Astrocyte (in vitro differentiated cells and primary cell): Measurements from ENCODE around the gene SND1. TPM values are rescaled to one million over a fixed set of nuclear protein-coding genes. Genes with fewer than 3 reads are reported as not detected.

Experiments used
- DNase-seq: peaks from one replicate; pipeline ENCODE4 v3.0.0-alpha.2; 2010; ENCODE audit warnings: low read depth
- FAIRE-seq: peaks from 2 replicates; lab custom pipeline; 2011; peaks lifted over from hg19 to GRCh38; lab: Jason Lieb, UNC
- H2AFZ ChIP-seq: 2 replicates; pipeline ENCODE4 v1.6.0; 2012; ENCODE audit warnings: low read depth, low read length, inconsistent platforms
- H3K27ac ChIP-seq: 2 replicates; pipeline ENCODE4 v1.5.1; 2011; ENCODE audit warnings: low read depth, low read length, inconsistent platforms
- H3K27me3 ChIP-seq: 2 replicates; pipeline ENCODE4 v1.6.0; 2011; ENCODE audit warnings: low read length, inconsistent platforms; ENCODE audit not compliant: insufficient read depth
- H3K36me3 ChIP-seq: 2 replicates; pipeline ENCODE4 v1.5.1; 2011; ENCODE audit warnings: low read length, inconsistent platforms; ENCODE audit not compliant: insufficient read depth
- H3K4me1 ChIP-seq: 2 replicates; pipeline ENCODE4 v1.5.1; 2011; ENCODE audit warnings: low read length, inconsistent platforms; ENCODE audit not compliant: insufficient read depth
- H3K4me2 ChIP-seq: 2 replicates; pipeline ENCODE4 v1.6.0; 2012; ENCODE audit warnings: low read length, inconsistent platforms
- H3K4me3 ChIP-seq: 2 replicates; pipeline ENCODE4 v1.5.1; 2011; ENCODE audit warnings: low read depth, mild to moderate bottlenecking, low read length, inconsistent platforms; ENCODE audit not compliant: insufficient read depth
- H3K79me2 ChIP-seq: 2 replicates; pipeline ENCODE4 v1.6.0; 2012; ENCODE audit warnings: mild to moderate bottlenecking, low read length, inconsistent platforms; ENCODE audit not compliant: insufficient read depth
- H3K9ac ChIP-seq: 2 replicates; pipeline ENCODE4 v1.6.0; 2012; ENCODE audit warnings: mild to moderate bottlenecking, low read length, inconsistent platforms
- H3K9me3 ChIP-seq: 2 replicates; pipeline ENCODE4 v1.5.1; 2012; ENCODE audit warnings: low read depth, mild to moderate bottlenecking, low read length, inconsistent platforms; ENCODE audit not compliant: insufficient read depth
- H4K20me1 ChIP-seq: 2 replicates; pipeline ENCODE4 v1.6.0; 2012; ENCODE audit warnings: low read length, inconsistent platforms; ENCODE audit not compliant: insufficient read depth
- H3K27ac Mint-ChIP-seq: one replicate; pipeline ENCODE4 v1.8.0; 2021; ENCODE audit warnings: mild to moderate bottlenecking, mixed read lengths; ENCODE audit not compliant: unreplicated experiment
- H3K27me3 Mint-ChIP-seq: one replicate; pipeline ENCODE4 v1.8.0; 2021; ENCODE audit warnings: low read depth, mixed read lengths; ENCODE audit not compliant: unreplicated experiment
- H3K36me3 Mint-ChIP-seq: one replicate; pipeline ENCODE4 v1.8.0; 2021; ENCODE audit warnings: low read depth, mixed read lengths; ENCODE audit not compliant: unreplicated experiment
- H3K4me1 Mint-ChIP-seq: one replicate; pipeline ENCODE4 v1.8.0; 2021; ENCODE audit warnings: low read depth, mixed read lengths; ENCODE audit not compliant: unreplicated experiment
- H3K4me3 Mint-ChIP-seq: one replicate; pipeline ENCODE4 v1.8.0; 2021; ENCODE audit warnings: mild to moderate bottlenecking, moderate library complexity, mixed read lengths; ENCODE audit not compliant: unreplicated experiment
- H3K9me3 Mint-ChIP-seq: one replicate; pipeline ENCODE4 v1.8.0; 2021; ENCODE audit warnings: mild to moderate bottlenecking, mixed read lengths; ENCODE audit not compliant: unreplicated experiment
- EZH2 ChIP-seq: IDR thresholded peaks from 2 replicates; pipeline ENCODE4 v1.6.1; 2012; ENCODE audit warnings: mild to moderate bottlenecking, low read length, inconsistent platforms; ENCODE audit not compliant: insufficient read depth
- total RNA-seq: library from RNA; stranded (reverse); gene quantifications from 2 replicates; pipeline ENCODE4 v1.2.1, GENCODE V29; 2021
- TF ChIP-seq, protein P1 (sequence below): IDR thresholded peaks from 2 replicates; pipeline ENCODE4 v1.5.1; 2011; ENCODE audit warnings: low read depth, mild to moderate bottlenecking, inconsistent platforms, low read length, moderate library complexity; ENCODE audit not compliant: insufficient read depth

The SND1 gene
- total RNA-seq, 1 donor from 2014 or later: 267 TPM

DNA sequence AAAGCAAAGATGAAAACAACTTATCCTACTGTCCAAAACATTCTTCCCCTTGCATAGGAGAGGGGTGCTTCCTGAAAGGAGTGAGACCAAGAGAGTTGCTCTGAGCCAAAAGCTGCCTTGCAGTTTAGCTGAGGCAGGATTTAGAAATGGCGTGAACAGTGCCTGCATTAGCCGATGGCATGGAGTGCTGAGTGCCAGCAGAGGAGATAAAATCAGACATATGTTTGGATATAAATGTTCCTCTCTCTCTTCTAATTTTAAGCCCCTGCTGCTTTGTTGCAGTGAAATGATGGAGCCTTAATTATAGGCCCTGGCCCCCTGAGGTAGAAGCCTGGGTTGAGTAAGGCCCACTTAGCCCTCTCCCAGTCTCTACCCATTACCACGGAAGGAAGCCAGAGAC is 372.2 kb downstream of the SND1 start:
- H3K9ac ChIP-seq: no peak overlapping the region
- FAIRE-seq: no peak
- H3K4me3 Mint-ChIP-seq: no peak overlapping the region
- H3K9me3 ChIP-seq: no peaks in the 10 kb centered on the region
- peaks cover 90% of the 10 kb centered on the region for H4K20me1 ChIP-seq
- peaks cover 64% of the 10 kb centered on the region for H3K4me1 Mint-ChIP-seq
- H2AFZ ChIP-seq: no peak overlapping the region
- H3K36me3 ChIP-seq: no peaks in the 10 kb centered on the region
- no peaks in the 10 kb centered on the region for H3K27me3 Mint-ChIP-seq
- no peak overlapping the region for H3K4me2 ChIP-seq
- no peaks in the 10 kb centered on the region for H3K9me3 Mint-ChIP-seq
- peaks cover 6% of the 10 kb centered on the region for H3K79me2 ChIP-seq
- H3K4me1 ChIP-seq: peaks cover 34% of the 10 kb centered on the region
- no peak overlapping the region for H3K4me3 ChIP-seq
- peak overlapping the region; percentile 73 for H3K27ac Mint-ChIP-seq
- no peak overlapping the region for H3K27ac ChIP-seq
- TF ChIP-seq, protein P1, sequence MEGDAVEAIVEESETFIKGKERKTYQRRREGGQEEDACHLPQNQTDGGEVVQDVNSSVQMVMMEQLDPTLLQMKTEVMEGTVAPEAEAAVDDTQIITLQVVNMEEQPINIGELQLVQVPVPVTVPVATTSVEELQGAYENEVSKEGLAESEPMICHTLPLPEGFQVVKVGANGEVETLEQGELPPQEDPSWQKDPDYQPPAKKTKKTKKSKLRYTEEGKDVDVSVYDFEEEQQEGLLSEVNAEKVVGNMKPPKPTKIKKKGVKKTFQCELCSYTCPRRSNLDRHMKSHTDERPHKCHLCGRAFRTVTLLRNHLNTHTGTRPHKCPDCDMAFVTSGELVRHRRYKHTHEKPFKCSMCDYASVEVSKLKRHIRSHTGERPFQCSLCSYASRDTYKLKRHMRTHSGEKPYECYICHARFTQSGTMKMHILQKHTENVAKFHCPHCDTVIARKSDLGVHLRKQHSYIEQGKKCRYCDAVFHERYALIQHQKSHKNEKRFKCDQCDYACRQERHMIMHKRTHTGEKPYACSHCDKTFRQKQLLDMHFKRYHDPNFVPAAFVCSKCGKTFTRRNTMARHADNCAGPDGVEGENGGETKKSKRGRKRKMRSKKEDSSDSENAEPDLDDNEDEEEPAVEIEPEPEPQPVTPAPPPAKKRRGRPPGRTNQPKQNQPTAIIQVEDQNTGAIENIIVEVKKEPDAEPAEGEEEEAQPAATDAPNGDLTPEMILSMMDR: no peak
- no peak for TF ChIP-seq EZH2
- no peak for DNase-seq
- H3K27me3 ChIP-seq: no peaks in the 10 kb centered on the region
- peaks cover 6% of the 10 kb centered on the region for H3K36me3 Mint-ChIP-seq

- Mint-ChIP-seq H3K4me3 (peak overlapping the region; percentile 29), H3K9me3 (no peaks in the 10 kb centered on the region), H3K4me1 (peaks cover 66% of the 10 kb centered on the region), H3K27ac (peak overlapping the region; percentile 79), H3K36me3 (peaks cover 8% of the 10 kb centered on the region), H3K27me3 (no peaks in the 10 kb centered on the region)
- H3K27me3 ChIP-seq: no peaks in the 10 kb centered on the region
- H4K20me1 ChIP-seq: peaks cover 90% of the 10 kb centered on the region
- no peak for TF ChIP-seq EZH2
- TF ChIP-seq, protein P1: no peak
- H3K36me3 ChIP-seq: no peaks in the 10 kb centered on the region
- H3K79me2 ChIP-seq: peaks cover 16% of the 10 kb centered on the region
- no peak overlapping the region for H3K9ac ChIP-seq
- DNase-seq (peak; percentile 51), FAIRE-seq (no peak)
- peaks cover 35% of the 10 kb centered on the region for H3K4me1 ChIP-seq
- H3K4me3 ChIP-seq: no peak overlapping the region
- no peaks in the 10 kb centered on the region for H3K9me3 ChIP-seq
- H3K4me2 ChIP-seq: peak overlapping the region; percentile 6
- no peak overlapping the region for H2AFZ ChIP-seq
- no peak overlapping the region for H3K27ac ChIP-seq
Observed at GRCh38 chr7:128025380-128025779, 373.4 kb downstream of the SND1 start.

- peaks cover 66% of the 10 kb centered on the region for H3K4me1 Mint-ChIP-seq
- H4K20me1 ChIP-seq: peaks cover 92% of the 10 kb centered on the region
- peaks cover 16% of the 10 kb centered on the region for H3K79me2 ChIP-seq
- peaks cover 6% of the 10 kb centered on the region for H3K36me3 Mint-ChIP-seq
- H3K4me2 ChIP-seq: peak overlapping the region; percentile 6
- FAIRE-seq (no peak), DNase-seq (no peak)
- H3K27ac ChIP-seq: no peak overlapping the region
- no peaks in the 10 kb centered on the region for H3K9me3 ChIP-seq
- H3K4me3 Mint-ChIP-seq: peak overlapping the region; percentile 29
- no peaks in the 10 kb centered on the region for H3K27me3 ChIP-seq
- no peak for TF ChIP-seq EZH2
- TF ChIP-seq, protein P1: no peak
- H3K27ac Mint-ChIP-seq: peak overlapping the region; percentile 79
- no peaks in the 10 kb centered on the region for H3K36me3 ChIP-seq
- H3K27me3 Mint-ChIP-seq: no peaks in the 10 kb centered on the region
- H2AFZ ChIP-seq: no peak overlapping the region
- peaks cover 39% of the 10 kb centered on the region for H3K4me1 ChIP-seq
- no peak overlapping the region for H3K4me3 ChIP-seq
- no peak overlapping the region for H3K9ac ChIP-seq
- no peaks in the 10 kb centered on the region for H3K9me3 Mint-ChIP-seq
Observed at GRCh38 chr7:128025819-128026218, 373.8 kb downstream of the SND1 start.
